HG03108 (cell line): ENCODE measurements around the gene B3GNT9.

Experiments used
- ATAC-seq: cut with Tn5 transposase; IDR thresholded peaks from one replicate; pipeline ENCODE4 v1.9.1; 2021; ENCODE audit warnings: moderate library complexity; ENCODE audit not compliant: unreplicated experiment

The B3GNT9 gene

GRCh38 chr16:67150833-67151396 is at the start of gene B3GNT9:
B3GNT9 (minus strand) TSS chr16:67150998; CDS start chr16:67150485, 513 bp downstream.
- no peak for ATAC-seq

GRCh38 chr16:67200491-67200890 is 49.7 kb upstream of the B3GNT9 start:
- no peak for ATAC-seq

GRCh38 chr16:67199808-67200198 is 49.0 kb upstream of the B3GNT9 start:
- ATAC-seq, result no peak

- ATAC-seq, result no peak
Observed at GRCh38 chr16:67199011-67199807, 48.4 kb upstream of the B3GNT9 start, which contains the start of gene ELMO3. ELMO3 (plus strand) TSS chr16:67199131; CDS start chr16:67199327, 196 bp downstream.

GRCh38 chr16:67198238-67198734 is 47.5 kb upstream of the B3GNT9 start:
- ATAC-seq, result no peak

- ATAC-seq, result no peak
Observed at GRCh38 chr16:67197704-67198103, 46.9 kb upstream of the B3GNT9 start.

- no peak for ATAC-seq
Observed at GRCh38 chr16:67196881-67197280, 46.1 kb upstream of the B3GNT9 start.

GRCh38 chr16:67195676-67196075 is 44.9 kb upstream of the B3GNT9 start:
- no peak for ATAC-seq

- ATAC-seq, result no peak
Observed at GRCh38 chr16:67194260-67194659, 43.5 kb upstream of the B3GNT9 start.

GRCh38 chr16:67193536-67193935 is 42.7 kb upstream of the B3GNT9 start:
- no peak for ATAC-seq

- ATAC-seq, result no peak
Observed at GRCh38 chr16:67192781-67193361, 42.1 kb upstream of the B3GNT9 start.

- ATAC-seq, result peak; percentile 87
Observed at GRCh38 chr16:67191995-67192681, 41.3 kb upstream of the B3GNT9 start, which contains the start of gene E2F4. E2F4 (plus strand) TSS chr16:67192155; CDS start chr16:67192228, 73 bp downstream.

GRCh38 chr16:67191411-67191994 is 40.7 kb upstream of the B3GNT9 start:
- no peak for ATAC-seq

GRCh38 chr16:67190448-67191399 is 39.9 kb upstream of the B3GNT9 start:
- no peak for ATAC-seq

GRCh38 chr16:67190041-67190440 is 39.2 kb upstream of the B3GNT9 start, which contains the start of gene EXOC3L1:
EXOC3L1 (minus strand) TSS chr16:67190136; CDS start chr16:67189676, 460 bp downstream.
- ATAC-seq, result no peak

GRCh38 chr16:67188798-67189197 is 38.0 kb upstream of the B3GNT9 start:
- ATAC-seq, result no peak

- ATAC-seq, result no peak
Observed at GRCh38 chr16:67188323-67188722, 37.5 kb upstream of the B3GNT9 start.

- ATAC-seq, result no peak
Observed at GRCh38 chr16:67187175-67187890, 36.5 kb upstream of the B3GNT9 start.

GRCh38 chr16:67186550-67186950 is 35.8 kb upstream of the B3GNT9 start:
- ATAC-seq, result no peak
